Transverse colon (tissue), 4 donors: ENCODE measurements around the gene SLC16A6. TPM values are rescaled to one million over a fixed set of nuclear protein-coding genes. Genes with fewer than 3 reads are reported as not detected.

ENCODE experiments used
- DNase-seq: peaks from one replicate; pipeline ENCODE4 v3.0.0-alpha.2; 2019
- H3K27ac ChIP-seq, 4 donors: fragments of 200-600 bp; sonication (generic); 2 replicates each; pipeline ENCODE4 v1.5.1; 2016 to 2018; ENCODE audit warnings: inconsistent platforms in 4 of 4
- H3K27me3 ChIP-seq: fragments of 200-600 bp; sonication (generic); 2 replicates; pipeline ENCODE4 v1.5.1; 2017; ENCODE audit warnings: inconsistent platforms
- H3K36me3 ChIP-seq, 4 donors: fragments of 200-600 bp; sonication (generic); 2 replicates each; pipeline ENCODE4 v1.5.1; 2017 to 2019; ENCODE audit warnings: inconsistent platforms in 4 of 4
- H3K4me1 ChIP-seq, 4 donors: fragments of 200-600 bp; sonication (generic); 2 replicates each; pipeline ENCODE4 v1.5.1; 2017 to 2020; ENCODE audit warnings: inconsistent platforms in 4 of 4
- H3K4me3 ChIP-seq, 4 donors: fragments of 200-600 bp; sonication (generic); 1 replicate in 1 of 4; 2 replicates in 3 of 4; pipeline versions ENCODE4 v1.5.1 to v1.6.1; 2017 to 2019; ENCODE audit warnings: inconsistent platforms in 4 of 4
- H3K9me3 ChIP-seq, 2 donors: fragments of 200-600 bp; sonication (generic); 2 replicates each; pipeline ENCODE4 v1.5.1; 2017 to 2019; ENCODE audit warnings: inconsistent platforms in 2 of 2
- CTCF ChIP-seq, 5 experiments: fragments of 200-600 bp in 3 of 5; fragments of 450-650 bp in 2 of 5; sonication (generic) in 3 of 5; IDR thresholded peaks; 1 replicate in 2 of 5; 2 replicates in 3 of 5; pipeline ENCODE4 v1.5.1; 2016 to 2017; ENCODE audit warnings: antibody characterized with exemption in 5 of 5, inconsistent platforms in 3 of 5, mild to moderate bottlenecking in 2 of 5, moderate library complexity in 1 of 5
- EP300 ChIP-seq: sonication (generic); formaldehyde crosslinking; IDR thresholded peaks from one replicate; pipeline ENCODE4 v1.6.1; 2017; ENCODE audit warnings: antibody characterized with exemption, low read depth
- POLR2A ChIP-seq: fragments of 450-650 bp; IDR thresholded peaks from one replicate; pipeline ENCODE4 v1.6.1; 2016; ENCODE audit warnings: antibody characterized with exemption, mild to moderate bottlenecking, moderate library complexity
- POLR2AphosphoS5 ChIP-seq, 3 donors: sonication (generic); formaldehyde crosslinking; IDR thresholded peaks; one replicate each; pipeline ENCODE4 v1.6.1; 2016; ENCODE audit warnings: antibody characterized with exemption in 3 of 3
- WGBS, 2 donors: methylation state at CpG; one replicate each; pipeline ENCODE4 v1.1.5; 2018; ENCODE audit warnings: low coverage in 1 of 2; 5-methylcytosine and 5-hydroxymethylcytosine counted together
- in situ Hi-C, 4 donors: fragments of 200-750 bp; cut with MboI; loops; one replicate each; pipeline versions ENCODE4 v1.15.0 to v1.15.1; 2017; ENCODE audit warnings: low sequenced_read_pairs in 3 of 4, low pct_ligation_motif_present in 1 of 4, low pct_unique_long_range_greater_than_20kb in 1 of 4
- intact Hi-C: fragments of 100-400 bp; cut with DNase I; formaldehyde crosslinking; loops from one replicate; pipeline ENCODE4 v1.15.1; 2023; ENCODE audit warnings: low total_unique reads
- total RNA-seq, 4 donors: library from RNA; depleted of rRNA; stranded (reverse); fragments of >200 nt; gene quantifications; one replicate each; pipeline ENCODE4 v1.1.0, GENCODE V29; 2016

Gene SLC16A6
- total RNA-seq, 4 donors from 2014 or later, result 0.14 to 0.48 TPM; not detected in 2

- 60 to 94% methylated on average over 1 to 8 of the region's 8 CpGs for WGBS, 2 donors
- Histone ChIP-seq H3K4me3 (no peak overlapping the region), H3K9me3 (no peaks in the 10 kb centered on the region), H3K4me1 (no peaks in the 10 kb centered on the region), H3K36me3 (no peaks in the 10 kb centered on the region), H3K27ac (no peak overlapping the region), H3K27me3 (no peaks in the 10 kb centered on the region)
- DNase-seq, result no peak
- intact Hi-C loops (no loop called here), in situ Hi-C loops (no loop called here)
- TF ChIP-seq POLR2AphosphoS5 (IDR thresholded peaks at IDR 0.05) (no peak), EP300 (no peak), CTCF (IDR thresholded peaks at IDR 0.05) (no peak), POLR2A (no peak)
Observed at GRCh38 chr17:68324654-68325336, 33.9 kb upstream of the SLC16A6 start.

GRCh38 chr17:68324114-68324513, 33.2 kb upstream of the SLC16A6 start:
- no peaks in the 10 kb centered on the region for H3K9me3 ChIP-seq
- in situ Hi-C loops, result no loop called here

GRCh38 chr17:68322630-68323029, 31.7 kb upstream of the SLC16A6 start:
- Histone ChIP-seq H3K27me3 (no peaks in the 10 kb centered on the region), H3K36me3 (no peaks in the 10 kb centered on the region), H3K4me1 (no peaks in the 10 kb centered on the region), H3K27ac (no peak overlapping the region), H3K9me3 (no peaks in the 10 kb centered on the region), H3K4me3 (no peak overlapping the region)
- intact Hi-C loops, result no loop called here
- TF ChIP-seq POLR2AphosphoS5 (IDR thresholded peaks at IDR 0.05) (no peak), EP300 (no peak), CTCF (IDR thresholded peaks at IDR 0.05) (no peak), POLR2A (no peak)
- in situ Hi-C loops, result no loop called here
- no peak for DNase-seq
- WGBS, 2 donors, result 68 to 91% methylated on average over 3 of the region's 3 CpGs

More at GRCh38 chr17:68324114-68324513, 33.2 kb upstream of the SLC16A6 start:
- no peak for DNase-seq
- Histone ChIP-seq H3K27ac (no peak overlapping the region), H3K36me3 (no peaks in the 10 kb centered on the region), H3K4me3 (no peak overlapping the region), H3K27me3 (no peaks in the 10 kb centered on the region), H3K4me1 (no peaks in the 10 kb centered on the region)
- WGBS, 2 donors, result 49 to 83% methylated on average over 4 to 10 of the region's 10 CpGs
- intact Hi-C loops, result no loop called here
- TF ChIP-seq POLR2AphosphoS5 (IDR thresholded peaks at IDR 0.05) (no peak), EP300 (no peak), POLR2A (no peak)

- TF ChIP-seq POLR2A (no peak), EP300 (no peak), POLR2AphosphoS5 (IDR thresholded peaks at IDR 0.05) (no peak), CTCF (IDR thresholded peaks at IDR 0.05) (no peak)
- Histone ChIP-seq H3K9me3 (no peaks in the 10 kb centered on the region), H3K4me1 (no peaks in the 10 kb centered on the region), H3K27me3 (no peaks in the 10 kb centered on the region), H3K36me3 (no peaks in the 10 kb centered on the region), H3K27ac (no peak overlapping the region), H3K4me3 (no peak overlapping the region)
- WGBS, 2 donors, result 86% methylated on average over 4 of the region's 4 CpGs
- DNase-seq, result no peak
- in situ Hi-C loops, result no loop called here
- intact Hi-C loops, result no loop called here
Observed at GRCh38 chr17:68321556-68321954, 30.6 kb upstream of the SLC16A6 start.
